ENCODE data around the gene RPL37A.

RPL37A gene

GRCh38 chr2:216485745-216486144 is 12.9 kb upstream of the RPL37A start:
- H3K4me3 ChIP-seq (ENCODE audit: low read depth, low read length) = no peak overlapping the region
- DNase-seq (ENCODE audit: low read depth) = no peak

- DNase-seq (ENCODE audit: low read depth) = no peak
- H3K4me3 ChIP-seq (ENCODE audit: low read depth, low read length) = no peak overlapping the region
Measured at GRCh38 chr2:216486271-216486670, 12.4 kb upstream of the RPL37A start.

- no peak for DNase-seq (ENCODE audit: low read depth)
Measured at GRCh38 chr2:216486708-216487107, 11.9 kb upstream of the RPL37A start.

GRCh38 chr2:216490061-216490460 is 8.6 kb upstream of the RPL37A start:
- DNase-seq (ENCODE audit: low read depth) = peak; percentile 42
- no peak overlapping the region for H3K4me3 ChIP-seq (ENCODE audit: low read depth, low read length)

More at GRCh38 chr2:216486708-216487107, 11.9 kb upstream of the RPL37A start:
- H3K4me3 ChIP-seq (ENCODE audit: low read depth, low read length) = no peak overlapping the region

GRCh38 chr2:216491793-216492596 is 6.6 kb upstream of the RPL37A start:
- H3K4me3 ChIP-seq (ENCODE audit: low read depth, low read length) = no peak overlapping the region
- DNase-seq (ENCODE audit: low read depth) = no peak

- no peak overlapping the region for H3K4me3 ChIP-seq (ENCODE audit: low read depth, low read length)
- DNase-seq (ENCODE audit: low read depth) = peak; percentile 80
Measured at GRCh38 chr2:216492597-216493333, 5.9 kb upstream of the RPL37A start.

GRCh38 chr2:216493334-216493685 is 5.3 kb upstream of the RPL37A start:
- H3K4me3 ChIP-seq (ENCODE audit: low read depth, low read length) = no peak overlapping the region

GRCh38 chr2:216495656-216496055 is 3.0 kb upstream of the RPL37A start:
- DNase-seq (ENCODE audit: low read depth) = peak; percentile 36
- H3K4me3 ChIP-seq (ENCODE audit: low read depth, low read length) = no peak overlapping the region

More at GRCh38 chr2:216493334-216493685, 5.3 kb upstream of the RPL37A start:
- no peak for DNase-seq (ENCODE audit: low read depth)

GRCh38 chr2:216497382-216498069 is 1.1 kb upstream of the RPL37A start:
- DNase-seq (ENCODE audit: low read depth) = no peak
- peak overlapping the region; percentile 97 for H3K4me3 ChIP-seq (ENCODE audit: low read depth, low read length)

- DNase-seq (ENCODE audit: low read depth) = no peak
- peak overlapping the region; percentile 97 for H3K4me3 ChIP-seq (ENCODE audit: low read depth, low read length)
Measured at GRCh38 chr2:216498070-216498378, 620 bp upstream of the RPL37A start.

GRCh38 chr2:216499641-216500218 is 1.1 kb downstream of the RPL37A start:
- H3K4me3 ChIP-seq (ENCODE audit: low read depth, low read length) = peak overlapping the region; percentile 97

GRCh38 chr2:216500572-216500971 is 1.9 kb downstream of the RPL37A start:
- no peak for DNase-seq (ENCODE audit: low read depth)
- peak overlapping the region; percentile 97 for H3K4me3 ChIP-seq (ENCODE audit: low read depth, low read length)

More at GRCh38 chr2:216499641-216500218, 1.1 kb downstream of the RPL37A start:
- no peak for DNase-seq (ENCODE audit: low read depth)

- DNase-seq (ENCODE audit: low read depth) = no peak
- H3K4me3 ChIP-seq (ENCODE audit: low read depth, low read length) = no peak overlapping the region
Measured at GRCh38 chr2:216501854-216502253, 3.2 kb downstream of the RPL37A start.

- DNase-seq (ENCODE audit: low read depth) = no peak
- H3K4me3 ChIP-seq (ENCODE audit: low read depth, low read length) = no peak overlapping the region
Measured at GRCh38 chr2:216502381-216503158, 3.9 kb downstream of the RPL37A start.

GRCh38 chr2:216503159-216503629 is 4.5 kb downstream of the RPL37A start:
- DNase-seq (ENCODE audit: low read depth) = no peak
- no peak overlapping the region for H3K4me3 ChIP-seq (ENCODE audit: low read depth, low read length)

- no peak overlapping the region for H3K4me3 ChIP-seq (ENCODE audit: low read depth, low read length)
- DNase-seq (ENCODE audit: low read depth) = no peak
Measured at GRCh38 chr2:216503697-216504375, 5.2 kb downstream of the RPL37A start.

GRCh38 chr2:216504376-216504762 is 5.7 kb downstream of the RPL37A start:
- no peak overlapping the region for H3K4me3 ChIP-seq (ENCODE audit: low read depth, low read length)
- DNase-seq (ENCODE audit: low read depth) = no peak

All from skeletal muscle cell (primary cell).